HFFc6 (cell line): Measurements from ENCODE around the gene TNXB. TPM values are rescaled to one million over a fixed set of nuclear protein-coding genes. Genes with fewer than 3 reads are reported as not detected.

ENCODE experiments used
- DNase-seq: peaks from one replicate; pipeline ENCODE4 v3.0.0-alpha.2; 2018
- H3K27ac Mint-ChIP-seq: 2 replicates; pipeline ENCODE4 v1.8.0; 2020; ENCODE audit warnings: mild to moderate bottlenecking, mixed read lengths
- H3K27me3 Mint-ChIP-seq: 2 replicates; pipeline ENCODE4 v1.8.0; 2021; ENCODE audit warnings: mild to moderate bottlenecking, moderate library complexity, mixed read lengths; ENCODE audit not compliant: insufficient read depth
- H3K36me3 Mint-ChIP-seq: 2 replicates; pipeline ENCODE4 v1.8.0; 2021; ENCODE audit warnings: low read depth, mixed read lengths
- H3K4me1 Mint-ChIP-seq: 2 replicates; pipeline ENCODE4 v1.8.0; 2020; ENCODE audit warnings: low read depth, mixed read lengths
- H3K4me3 Mint-ChIP-seq: 2 replicates; pipeline ENCODE4 v1.8.0; 2020; ENCODE audit warnings: mild to moderate bottlenecking, moderate library complexity, mixed read lengths
- H3K9me3 Mint-ChIP-seq: 2 replicates; pipeline ENCODE4 v1.8.0; 2020; ENCODE audit warnings: mild to moderate bottlenecking, mixed read lengths
- CTCF ChIP-seq: fragments of 200-600 bp; sonication (generic); IDR thresholded peaks from 2 replicates; pipeline ENCODE4 v1.5.0; 2021; ENCODE audit warnings: antibody characterized with exemption, mild to moderate bottlenecking
- total RNA-seq, 6 experiments: library from RNA; stranded (reverse); fragmentation: NEBNext Ultra II Directional; extraction: Animal tissue kit (Norgen Biotek cat#: 25700); gene quantifications; 2 replicates in 1 of 6; 3 replicates in 5 of 6; pipeline ENCODE4 v1.2.3, GENCODE V29; 2021

TNXB gene
- total RNA-seq, 6 experiments from 2014 or later: 0.28 to 1.4 (median 0.83) TPM

DNA sequence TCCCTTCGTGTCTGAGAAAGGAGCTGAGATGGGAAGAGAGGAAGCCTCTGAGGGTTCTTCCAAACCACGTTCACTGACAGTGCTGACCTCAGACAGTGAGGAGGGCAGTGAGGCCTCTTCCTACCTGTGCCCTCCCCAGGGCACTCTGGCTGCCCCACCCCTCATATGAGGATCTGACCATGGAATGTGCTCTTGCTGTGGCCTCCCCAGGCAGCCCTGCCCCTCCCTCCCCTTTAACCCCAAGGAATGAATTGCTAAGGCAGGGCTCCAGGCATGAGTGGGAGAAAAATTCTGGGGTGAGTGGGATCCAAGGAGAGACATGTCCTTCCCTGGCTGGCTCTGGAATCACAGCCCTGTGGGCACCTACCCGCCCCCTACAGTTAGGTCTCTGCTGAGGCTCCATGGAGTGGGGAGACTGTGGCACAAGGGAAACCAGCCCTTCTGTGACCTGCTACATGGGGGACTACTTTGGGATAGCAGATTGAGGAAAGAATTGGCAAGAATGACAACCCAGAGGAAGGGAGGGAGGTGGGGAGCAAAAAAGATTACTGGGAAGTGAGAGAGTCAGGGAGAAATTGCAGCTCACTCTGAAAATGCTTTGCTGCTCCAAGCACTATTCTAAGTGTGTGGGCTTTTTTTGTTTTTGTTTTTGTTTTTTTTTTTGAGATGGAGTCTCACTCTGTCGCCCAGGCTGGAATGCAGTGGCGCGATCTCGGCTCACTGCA is 29.4 kb downstream of the TNXB start:
- Mint-ChIP-seq H3K27ac (peak overlapping the region; percentile 19; the same call in 1 of the 2 replicates), H3K36me3 (no peaks in the 10 kb centered on the region), H3K9me3 (no peaks in the 10 kb centered on the region), H3K27me3 (peaks cover 4% of the 10 kb centered on the region), H3K4me3 (0 out of 2 replicates have a peak overlapping the region, but pooled peaks have one; percentile 2), H3K4me1 (peaks cover 84% of the 10 kb centered on the region)
- no peak; the same call in 1 of the 2 replicates for TF ChIP-seq CTCF
- DNase-seq: no peak

- Mint-ChIP-seq H3K27me3 (peaks cover 1% of the 10 kb centered on the region), H3K9me3 (no peaks in the 10 kb centered on the region), H3K36me3 (no peaks in the 10 kb centered on the region), H3K27ac (peak overlapping the region; percentile 77), H3K4me1 (peaks cover 51% of the 10 kb centered on the region), H3K4me3 (no peak overlapping the region)
- DNase-seq: peak; percentile 75
- no peak for TF ChIP-seq CTCF
Measured at GRCh38 chr6:32076321-32076809, 32.8 kb downstream of the TNXB start.

DNA sequence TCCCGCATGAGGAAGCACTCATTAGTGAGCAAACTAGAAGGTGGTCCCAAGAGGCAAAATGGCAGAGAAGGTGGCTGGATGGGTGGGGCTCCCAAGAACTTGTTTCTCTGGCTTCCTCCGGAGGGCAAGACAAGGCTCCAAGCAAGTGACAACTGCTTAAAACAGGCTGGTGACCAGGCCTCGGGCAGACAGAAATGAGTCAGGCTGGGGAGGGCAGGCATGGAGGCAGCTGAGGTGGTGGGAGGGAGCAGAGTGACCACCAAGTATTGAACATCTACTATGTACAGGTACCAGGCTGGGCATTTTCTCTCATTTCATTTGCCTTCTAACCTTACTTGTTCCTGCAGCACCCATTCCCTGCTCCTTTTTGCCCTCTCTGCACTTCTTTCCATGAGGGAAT is 33.4 kb downstream of the TNXB start:
- Mint-ChIP-seq H3K9me3 (no peaks in the 10 kb centered on the region), H3K27me3 (peaks cover 4% of the 10 kb centered on the region), H3K4me3 (no peak overlapping the region), H3K36me3 (no peaks in the 10 kb centered on the region), H3K4me1 (peaks cover 45% of the 10 kb centered on the region), H3K27ac (peak overlapping the region; percentile 8; the same call in 1 of the 2 replicates)
- DNase-seq: no peak
- no peak for TF ChIP-seq CTCF

GRCh38 chr6:32074996-32075532 is 34.1 kb downstream of the TNXB start:
- Mint-ChIP-seq H3K27me3 (peaks cover 6% of the 10 kb centered on the region), H3K27ac (peak overlapping the region; percentile 8; the same call in 1 of the 2 replicates), H3K36me3 (no peaks in the 10 kb centered on the region), H3K4me3 (no peak overlapping the region), H3K4me1 (peaks cover 38% of the 10 kb centered on the region), H3K9me3 (no peaks in the 10 kb centered on the region)
- DNase-seq: peak; percentile 27
- no peak for TF ChIP-seq CTCF

GRCh38 chr6:32073613-32074012 is 35.5 kb downstream of the TNXB start:
- peaks cover 13% of the 10 kb centered on the region for H3K27me3 Mint-ChIP-seq
- no peaks in the 10 kb centered on the region for H3K36me3 Mint-ChIP-seq
- H3K4me3 Mint-ChIP-seq: no peak overlapping the region
- no peaks in the 10 kb centered on the region for H3K9me3 Mint-ChIP-seq
- DNase-seq: no peak
- no peak overlapping the region for H3K27ac Mint-ChIP-seq
- H3K4me1 Mint-ChIP-seq: peaks cover 28% of the 10 kb centered on the region
- TF ChIP-seq CTCF: no peak
